A549 (cell line): Measurements from ENCODE around the gene RAPGEF6.

Experiments
- CBX2 ChIP-seq: fragments of 200-600 bp; sonication (generic); IDR thresholded peaks from 2 replicates; pipeline ENCODE4 v1.6.1; 2016; ENCODE audit warnings: low read depth, mild to moderate bottlenecking, borderline replicate concordance
- EP300 ChIP-seq, 2 experiments: fragments of >200 bp; sonication (Bioruptor Twin); formaldehyde crosslinking; IDR thresholded peaks; 2 replicates in 1 of 2; 3 replicates in 1 of 2; pipeline ENCODE4 v1.6.1; 2016 to 2017
- POLR2A ChIP-seq: IDR thresholded peaks from 2 replicates; pipeline ENCODE4 v1.6.1; 2012; ENCODE audit warnings: mild to moderate bottlenecking, low read length
- SMC3 ChIP-seq: fragments of >200 bp; sonication (Bioruptor Twin); formaldehyde crosslinking; IDR thresholded peaks from 3 replicates; pipeline ENCODE4 v1.6.1; 2018; ENCODE audit warnings: inconsistent platforms
- SREBF2 ChIP-seq: fragments of 450-650 bp; IDR thresholded peaks from 2 replicates; pipeline ENCODE4 v1.6.1; 2014; ENCODE audit warnings: mild to moderate bottlenecking, moderate library complexity
- TF ChIP-seq, protein P1 (sequence below): fragments of >200 bp; sonication (Bioruptor Twin); formaldehyde crosslinking; IDR thresholded peaks from 3 replicates; pipeline ENCODE4 v1.5.1; 2016

DNA sequence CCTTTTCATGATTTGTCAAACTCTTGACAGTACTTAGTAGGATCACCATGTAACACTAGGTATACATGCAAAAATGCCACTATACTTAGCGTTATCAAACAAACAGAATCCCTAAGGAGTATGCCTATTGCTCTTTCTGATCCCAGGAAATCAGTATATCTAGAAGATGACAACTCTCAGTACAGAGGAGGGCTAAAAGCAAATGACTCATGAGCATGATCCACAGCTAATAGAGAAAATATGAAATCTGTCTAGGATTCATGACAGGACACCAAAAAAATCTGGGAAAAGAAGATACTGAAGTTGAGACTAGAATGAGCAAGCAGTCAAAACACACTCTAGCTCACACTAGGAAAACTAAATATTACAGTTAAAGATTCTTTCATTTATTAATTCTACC, 89.2 kb downstream of the RAPGEF6 start:
- TF ChIP-seq CBX2 (no peak), SMC3 (no peak), POLR2A (no peak), SREBF2 (no peak), EP300 (IDR thresholded peaks at IDR 0.05) (no peak)
- TF ChIP-seq, protein P1, sequence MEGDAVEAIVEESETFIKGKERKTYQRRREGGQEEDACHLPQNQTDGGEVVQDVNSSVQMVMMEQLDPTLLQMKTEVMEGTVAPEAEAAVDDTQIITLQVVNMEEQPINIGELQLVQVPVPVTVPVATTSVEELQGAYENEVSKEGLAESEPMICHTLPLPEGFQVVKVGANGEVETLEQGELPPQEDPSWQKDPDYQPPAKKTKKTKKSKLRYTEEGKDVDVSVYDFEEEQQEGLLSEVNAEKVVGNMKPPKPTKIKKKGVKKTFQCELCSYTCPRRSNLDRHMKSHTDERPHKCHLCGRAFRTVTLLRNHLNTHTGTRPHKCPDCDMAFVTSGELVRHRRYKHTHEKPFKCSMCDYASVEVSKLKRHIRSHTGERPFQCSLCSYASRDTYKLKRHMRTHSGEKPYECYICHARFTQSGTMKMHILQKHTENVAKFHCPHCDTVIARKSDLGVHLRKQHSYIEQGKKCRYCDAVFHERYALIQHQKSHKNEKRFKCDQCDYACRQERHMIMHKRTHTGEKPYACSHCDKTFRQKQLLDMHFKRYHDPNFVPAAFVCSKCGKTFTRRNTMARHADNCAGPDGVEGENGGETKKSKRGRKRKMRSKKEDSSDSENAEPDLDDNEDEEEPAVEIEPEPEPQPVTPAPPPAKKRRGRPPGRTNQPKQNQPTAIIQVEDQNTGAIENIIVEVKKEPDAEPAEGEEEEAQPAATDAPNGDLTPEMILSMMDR = no peak
